Stimulated activated CD4-positive, alpha-beta T cell treated with anti-CD3 and anti-CD28 coated beads, Interleukin-12 subunit alpha, Interleukin-12 subunit beta, amount 100 ng/mL, for 4 hours (primary cell): ENCODE measurements around the gene ADAM23.
A peak's percentile ranks its signal among the peaks of the same experiment; 100 is the strongest.
"Not testable (repeated sequence)": the region's sequence is repeated elsewhere in the genome, so short reads cannot be mapped to it uniquely, and the experiment has no call there.

Experiments
- DNase-seq: peaks from one replicate; pipeline ENCODE4 v3.0.0-alpha.2; 2020

ADAM23 gene, protein sequence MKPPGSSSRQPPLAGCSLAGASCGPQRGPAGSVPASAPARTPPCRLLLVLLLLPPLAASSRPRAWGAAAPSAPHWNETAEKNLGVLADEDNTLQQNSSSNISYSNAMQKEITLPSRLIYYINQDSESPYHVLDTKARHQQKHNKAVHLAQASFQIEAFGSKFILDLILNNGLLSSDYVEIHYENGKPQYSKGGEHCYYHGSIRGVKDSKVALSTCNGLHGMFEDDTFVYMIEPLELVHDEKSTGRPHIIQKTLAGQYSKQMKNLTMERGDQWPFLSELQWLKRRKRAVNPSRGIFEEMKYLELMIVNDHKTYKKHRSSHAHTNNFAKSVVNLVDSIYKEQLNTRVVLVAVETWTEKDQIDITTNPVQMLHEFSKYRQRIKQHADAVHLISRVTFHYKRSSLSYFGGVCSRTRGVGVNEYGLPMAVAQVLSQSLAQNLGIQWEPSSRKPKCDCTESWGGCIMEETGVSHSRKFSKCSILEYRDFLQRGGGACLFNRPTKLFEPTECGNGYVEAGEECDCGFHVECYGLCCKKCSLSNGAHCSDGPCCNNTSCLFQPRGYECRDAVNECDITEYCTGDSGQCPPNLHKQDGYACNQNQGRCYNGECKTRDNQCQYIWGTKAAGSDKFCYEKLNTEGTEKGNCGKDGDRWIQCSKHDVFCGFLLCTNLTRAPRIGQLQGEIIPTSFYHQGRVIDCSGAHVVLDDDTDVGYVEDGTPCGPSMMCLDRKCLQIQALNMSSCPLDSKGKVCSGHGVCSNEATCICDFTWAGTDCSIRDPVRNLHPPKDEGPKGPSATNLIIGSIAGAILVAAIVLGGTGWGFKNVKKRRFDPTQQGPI

DNA sequence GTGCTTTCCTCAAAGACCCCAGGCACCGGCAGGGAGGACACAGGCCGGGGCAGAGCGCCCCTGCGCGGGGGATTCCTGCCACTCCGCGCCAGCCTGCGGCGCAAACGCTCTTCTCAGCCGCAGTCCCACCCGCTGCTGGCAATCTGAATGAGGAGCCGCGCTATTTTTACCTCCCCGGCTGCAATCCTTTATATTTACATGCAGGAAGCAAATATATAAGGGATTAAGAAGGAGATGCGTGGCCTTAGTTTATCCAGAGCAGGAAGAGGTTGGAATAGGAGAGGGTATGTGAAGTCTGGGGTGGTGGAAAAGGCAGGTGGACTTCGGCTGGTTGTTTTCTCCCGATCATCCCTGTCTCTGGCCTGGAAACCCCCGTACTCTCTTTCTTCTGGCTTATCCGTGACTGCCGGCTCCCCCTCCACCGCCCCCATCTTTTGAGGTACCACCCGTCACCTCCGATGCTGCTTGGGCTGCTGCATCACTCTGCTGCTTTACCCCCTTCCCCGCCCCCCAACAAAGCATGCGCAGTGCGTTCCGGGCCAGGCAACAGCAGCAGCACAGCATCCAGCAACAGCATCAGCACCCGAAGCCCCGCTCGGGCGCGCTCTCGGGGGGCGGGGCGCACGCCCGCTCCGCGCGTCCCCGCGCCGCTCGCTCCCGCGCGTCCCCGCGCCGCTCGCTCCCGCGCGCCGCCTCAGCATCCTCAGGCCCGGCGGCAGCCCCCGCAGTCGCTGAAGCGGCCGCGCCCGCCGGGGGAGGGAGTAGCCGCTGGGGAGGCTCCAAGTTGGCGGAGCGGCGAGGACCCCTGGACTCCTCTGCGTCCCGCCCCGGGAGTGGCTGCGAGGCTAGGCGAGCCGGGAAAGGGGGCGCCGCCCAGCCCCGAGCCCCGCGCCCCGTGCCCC is at the start of gene ADAM23:
TSS of gene ADAM23 (plus strand) at position 700 of the 902 bp plus-strand sequence. CDS start 335 bp downstream, outside the sequence.
- DNase-seq, result peak; percentile 34

GRCh38 chr2:206396211-206396610 is 47.1 kb upstream of the ADAM23 start:
- DNase-seq, result no peak

GRCh38 chr2:206402956-206403569 is 40.3 kb upstream of the ADAM23 start:
- not testable (repeated sequence) for DNase-seq

DNA sequence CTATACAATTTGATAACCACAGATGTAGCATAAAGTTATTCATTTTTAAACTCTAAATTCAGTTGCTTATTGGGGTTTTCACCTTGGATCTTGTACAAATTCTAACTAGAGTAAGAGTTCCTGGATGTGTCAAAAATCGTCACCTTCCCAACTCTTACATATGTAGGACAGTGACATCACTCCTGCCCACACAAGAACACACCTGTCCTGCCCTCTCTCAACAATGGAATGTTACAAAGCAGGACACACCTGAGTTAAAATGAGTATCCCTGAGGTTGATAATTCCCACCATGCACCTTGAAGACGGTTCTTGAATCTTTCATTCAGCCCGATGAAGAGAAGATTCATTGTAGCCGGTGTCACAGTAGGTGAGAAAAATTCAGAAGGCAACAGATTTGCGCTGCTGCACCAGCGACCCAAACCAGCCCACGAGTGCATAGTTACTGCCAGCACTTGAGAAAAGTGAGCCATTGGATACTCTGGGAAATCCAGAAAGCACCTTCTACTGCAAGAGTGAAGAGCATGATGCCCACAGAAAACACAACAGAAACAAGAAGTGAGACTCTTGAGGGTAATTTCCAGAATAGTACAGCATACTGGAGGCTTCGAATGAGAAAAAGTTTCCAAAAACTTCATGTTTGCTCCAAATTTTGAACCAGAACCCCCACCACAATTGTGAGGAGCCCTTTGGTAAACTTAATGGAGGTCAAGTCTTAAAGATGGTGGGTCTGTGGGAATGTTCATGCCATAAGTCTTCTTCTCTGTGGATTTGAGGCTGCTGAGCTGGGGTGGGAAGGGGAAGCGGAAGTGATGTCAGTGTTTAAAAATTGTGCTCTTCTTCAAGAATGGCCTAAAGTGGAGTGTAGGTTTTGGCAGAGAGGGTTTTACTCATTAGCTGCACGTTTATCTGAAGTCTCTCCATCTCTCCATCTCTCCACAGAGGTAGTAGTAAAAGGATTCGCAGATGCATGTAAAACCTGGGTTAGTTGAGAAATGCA is 34.7 kb upstream of the ADAM23 start:
- DNase-seq, result no peak

GRCh38 chr2:206410714-206411113 is 32.6 kb upstream of the ADAM23 start:
- no peak for DNase-seq

DNA sequence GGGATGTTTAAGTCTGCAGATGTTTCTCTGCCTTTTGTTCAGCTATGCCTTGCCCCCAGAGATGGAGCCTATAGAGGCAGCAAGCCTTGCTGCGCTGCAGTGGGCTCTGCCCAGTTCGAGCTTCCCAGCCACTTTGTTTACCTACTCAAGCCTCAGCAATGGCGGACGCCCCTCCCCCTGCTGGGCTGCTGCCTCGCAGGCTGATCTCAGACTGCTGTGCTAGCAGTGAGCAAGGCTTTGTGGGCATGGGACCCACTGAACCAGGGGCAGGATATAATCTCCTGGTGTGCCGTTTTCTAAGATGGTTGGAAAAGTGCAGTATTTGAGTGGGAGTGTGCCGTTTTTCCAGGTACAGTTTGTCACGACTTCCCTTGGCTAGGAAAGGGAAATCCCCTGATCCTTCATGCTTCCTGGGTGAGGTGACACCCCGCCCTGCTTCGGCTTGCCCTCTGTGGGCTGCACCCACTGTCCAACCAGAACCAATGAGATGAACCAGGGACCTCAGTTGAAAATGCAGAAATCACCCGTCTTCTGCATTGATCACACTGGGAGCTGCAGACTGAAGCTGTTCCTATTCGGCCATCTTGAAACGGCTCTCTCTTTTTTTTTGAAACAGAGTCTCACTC is 27.6 kb upstream of the ADAM23 start:
- no peak for DNase-seq

DNA sequence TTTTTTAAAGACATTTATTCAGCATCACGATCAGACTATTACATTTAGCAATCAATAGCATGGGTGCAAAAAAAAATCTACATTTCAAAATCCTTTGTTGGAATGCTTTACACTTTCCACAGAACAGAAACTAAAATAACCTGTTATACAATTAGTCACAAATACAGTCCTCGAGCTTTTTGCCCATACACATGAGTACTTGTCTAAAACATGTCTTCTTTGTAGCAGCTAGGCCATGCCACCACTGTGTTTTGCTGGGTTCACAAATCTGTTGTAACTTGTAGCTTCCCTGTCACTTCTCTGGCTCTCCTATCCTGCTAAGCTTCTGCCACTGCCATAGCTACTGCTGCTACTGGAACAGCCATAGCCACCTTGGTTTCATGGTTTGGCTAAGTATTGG is 24.4 kb upstream of the ADAM23 start:
- DNase-seq, result no peak

DNA sequence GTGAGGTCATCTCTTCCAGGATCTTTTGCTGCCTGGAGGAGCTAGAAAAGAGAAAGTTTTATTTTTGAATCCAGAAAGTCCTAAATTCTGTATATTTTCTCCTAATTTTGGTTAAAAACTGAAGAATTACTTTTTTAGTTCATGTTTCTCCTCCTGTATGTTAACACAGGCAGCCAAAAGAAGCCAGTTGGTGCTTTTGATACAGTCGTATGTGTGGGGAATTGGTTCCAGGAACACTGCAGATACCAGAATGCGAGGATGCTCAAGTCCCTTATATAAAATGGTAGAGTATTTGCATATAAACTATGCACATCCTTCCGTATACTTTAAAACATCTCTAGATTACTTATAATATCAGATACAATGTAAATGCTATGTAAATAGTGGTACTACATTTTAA is 22.6 kb upstream of the ADAM23 start:
- DNase-seq, result no peak

- DNase-seq, result no peak
Measured at GRCh38 chr2:206422493-206422892, 20.8 kb upstream of the ADAM23 start.

- no peak for DNase-seq
Measured at GRCh38 chr2:206423147-206423546, 20.2 kb upstream of the ADAM23 start.

DNA sequence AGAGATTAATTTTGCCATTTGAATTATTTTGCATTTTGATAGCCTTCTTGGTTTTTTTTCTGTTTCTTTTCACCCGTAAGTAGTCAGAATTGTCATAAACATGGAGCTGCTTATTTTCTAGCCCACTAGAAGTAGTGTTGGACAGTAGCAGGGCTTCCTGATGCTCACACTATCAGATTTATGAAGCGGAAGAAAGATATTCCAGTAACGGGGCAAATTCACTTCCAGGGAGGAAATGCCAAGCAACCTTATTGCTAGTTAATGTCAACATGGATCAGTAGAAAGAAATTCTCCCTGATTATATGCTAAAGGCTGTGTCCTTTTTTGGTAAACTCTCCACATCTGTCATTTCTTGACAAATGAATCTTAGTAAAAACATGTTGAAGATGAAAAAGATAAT is 19.2 kb upstream of the ADAM23 start:
- no peak for DNase-seq

DNA sequence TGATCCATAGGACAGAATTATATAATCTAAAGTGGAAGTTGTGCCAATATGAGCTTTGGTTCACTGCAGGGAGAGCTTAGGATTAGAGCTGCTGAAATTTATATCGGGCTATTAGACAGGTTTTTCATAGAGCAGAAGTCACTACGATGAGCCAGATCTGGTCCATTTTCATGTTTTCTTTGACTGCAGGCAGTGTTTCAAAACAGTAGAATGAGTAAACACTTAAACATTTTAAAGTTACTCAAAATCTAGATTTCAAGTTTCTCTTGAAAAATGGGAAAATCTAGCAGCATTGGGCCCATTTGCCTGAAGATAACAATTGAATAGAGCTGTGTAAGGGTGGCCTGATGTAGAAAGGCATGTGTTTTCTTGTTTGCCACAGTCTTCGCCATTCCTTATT is 14.5 kb upstream of the ADAM23 start:
- DNase-seq, result no peak

- DNase-seq, result no peak
Measured at GRCh38 chr2:206430452-206430851, 12.9 kb upstream of the ADAM23 start.

DNA sequence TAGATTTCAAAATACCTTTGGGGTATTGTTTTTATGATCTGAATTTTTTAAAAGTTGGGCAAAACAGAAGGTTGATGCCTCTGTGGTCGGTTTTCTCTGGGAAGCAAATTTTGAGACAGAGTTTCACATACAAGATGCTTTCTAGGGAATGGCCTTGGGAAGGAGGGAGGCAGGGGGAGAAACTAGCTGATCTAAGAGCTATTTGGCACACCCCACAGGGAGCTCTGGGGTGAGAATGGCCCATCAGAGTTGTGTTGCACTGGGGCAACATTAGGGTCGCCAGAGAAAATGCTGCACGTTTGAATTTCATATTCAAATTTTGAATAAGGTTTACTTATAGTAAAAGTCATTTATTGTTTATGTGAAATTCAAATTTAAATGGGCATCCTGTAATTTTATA is 11.9 kb upstream of the ADAM23 start:
- DNase-seq, result no peak

DNA sequence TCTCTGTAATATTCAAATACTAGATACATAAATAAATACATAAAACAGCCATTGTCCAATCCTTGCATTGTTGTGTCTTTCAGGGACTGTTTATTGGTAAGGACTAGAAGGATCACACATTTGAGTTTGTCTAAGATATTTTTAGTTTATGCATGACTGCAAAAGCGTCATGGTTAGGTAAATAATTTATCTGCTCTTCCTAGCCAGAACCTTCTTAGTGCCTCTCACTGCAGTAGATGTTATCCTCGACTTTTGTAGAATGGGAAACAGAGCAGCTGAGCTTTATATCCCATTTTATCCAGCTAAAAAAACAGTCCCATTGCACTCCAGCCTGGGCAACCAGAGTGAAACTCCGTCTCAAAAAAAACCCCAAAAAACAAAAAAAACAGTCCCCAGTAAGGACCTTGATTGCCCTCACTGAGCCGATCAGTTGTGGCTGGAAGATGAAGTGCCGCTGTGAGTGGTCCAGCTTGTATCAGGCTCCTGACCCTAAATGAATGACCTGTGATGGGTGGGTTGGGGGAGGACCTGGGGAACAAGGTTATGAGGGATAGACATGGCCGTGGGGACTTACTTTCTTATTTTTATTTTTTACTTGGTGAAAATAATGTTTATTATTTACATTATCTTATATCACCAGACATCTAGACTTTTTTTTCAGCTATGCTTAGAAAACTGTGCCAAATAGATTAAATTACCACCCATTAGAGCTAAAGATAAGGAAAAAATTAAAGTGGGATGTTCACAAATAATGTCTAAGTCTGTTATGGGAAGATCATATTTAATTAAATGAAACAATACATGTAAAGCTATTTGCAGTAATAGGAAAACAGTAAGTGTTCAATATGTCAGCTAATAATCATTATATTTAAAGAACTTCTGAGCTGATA is 10.9 kb upstream of the ADAM23 start:
- no peak for DNase-seq

DNA sequence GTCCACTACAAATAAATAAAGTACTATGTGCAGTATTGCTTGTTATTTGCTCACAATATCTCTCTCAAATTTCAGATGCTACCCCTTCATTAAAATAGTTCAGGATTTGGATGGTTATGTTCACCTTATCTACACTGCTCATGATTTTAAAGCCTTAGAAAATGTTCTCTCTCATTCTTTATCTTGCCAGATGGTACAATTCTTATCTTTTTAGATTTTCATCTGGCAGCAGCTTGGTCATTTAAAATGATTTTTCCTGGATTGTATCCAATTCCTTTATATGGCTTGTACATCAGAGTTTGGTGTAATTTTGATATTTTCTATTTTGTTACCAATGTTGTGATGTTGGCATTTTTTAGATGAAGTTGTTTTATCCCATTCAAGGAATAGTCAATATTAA is 10.1 kb upstream of the ADAM23 start:
- DNase-seq, result no peak

DNA sequence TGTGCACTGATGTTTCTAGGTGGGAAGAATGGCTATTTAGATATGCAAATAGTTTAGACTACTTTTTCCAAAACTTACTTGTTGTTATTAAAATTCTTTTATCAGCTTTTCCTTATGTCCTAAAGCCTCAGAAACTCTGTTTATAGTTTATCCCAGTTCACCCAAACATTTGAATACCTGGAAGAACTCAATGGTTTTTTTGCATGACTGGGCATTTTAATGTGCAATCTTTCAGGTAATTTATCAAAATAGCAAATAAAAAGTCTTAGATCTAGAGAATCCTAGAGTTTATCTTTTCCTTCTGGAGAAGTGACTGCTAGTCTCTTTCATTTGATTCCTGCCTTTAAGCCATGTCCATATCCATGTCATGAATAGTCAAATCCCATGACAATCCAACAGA is 9.6 kb upstream of the ADAM23 start:
- no peak for DNase-seq

GRCh38 chr2:206435742-206436141 is 7.6 kb upstream of the ADAM23 start:
- DNase-seq, result no peak

DNA sequence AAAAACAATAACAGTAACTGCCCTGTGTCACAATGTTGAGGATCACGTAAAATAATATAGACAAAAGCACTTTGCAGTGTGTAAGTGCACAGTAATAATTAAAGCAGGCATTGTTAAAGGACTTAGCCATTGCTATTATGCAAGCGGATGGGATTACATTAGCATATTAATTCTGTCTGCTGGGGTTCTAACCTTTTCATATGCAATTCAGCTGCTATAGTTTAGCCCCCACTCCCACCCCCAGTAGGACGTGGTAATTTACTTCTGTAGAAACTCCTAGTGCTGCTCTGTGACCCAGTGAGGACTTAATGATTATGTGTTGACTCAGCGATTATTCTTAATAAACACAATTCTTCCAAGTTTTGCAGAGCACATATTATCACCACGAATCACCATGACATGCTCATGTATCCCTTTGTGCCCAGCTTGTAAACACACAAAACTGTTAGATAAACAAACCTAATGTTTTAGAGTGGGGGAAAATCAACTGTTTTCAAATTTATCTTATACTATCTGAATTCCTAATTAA is 5.1 kb upstream of the ADAM23 start:
- no peak for DNase-seq

DNA sequence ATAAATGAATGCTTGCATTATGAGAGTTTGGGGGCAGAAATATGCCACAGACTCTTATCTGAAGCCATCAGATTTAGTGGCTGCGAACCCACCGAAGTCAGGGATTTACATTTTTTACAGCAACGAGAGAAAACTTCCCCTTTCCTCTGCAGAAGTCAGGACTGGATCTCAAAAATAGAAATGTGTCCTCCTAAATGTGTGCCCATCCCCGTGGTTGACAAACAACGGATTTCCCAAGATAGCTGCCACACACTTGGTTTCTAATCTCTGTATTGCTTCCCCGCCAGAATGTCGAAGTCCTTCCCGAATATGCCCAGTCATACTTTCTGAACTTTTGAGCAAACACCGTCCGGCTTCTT is 879 bp upstream of the ADAM23 start:
- DNase-seq, result no peak
